Measurements from ENCODE around the gene HBS1L. TPM values are rescaled to one million over a fixed set of nuclear protein-coding genes. Genes with fewer than 3 reads are reported as not detected.

The HBS1L gene
- total RNA-seq, 1 experiment from 2014 or later, result 63.6 TPM

GRCh38 chr6:134959603-134960002 is 95.0 kb downstream of the HBS1L start:
- Histone ChIP-seq H3K36me3 (ENCODE audit: insufficient read depth, low read length) (peaks cover 18% of the 10 kb centered on the region), H4K20me1 (ENCODE audit: insufficient read depth, low read depth, low read length) (no peaks in the 10 kb centered on the region), H3K4me1 (ENCODE audit: low read length) (no peaks in the 10 kb centered on the region), H3K27me3 (ENCODE audit: low read length) (no peaks in the 10 kb centered on the region), H3K9me2 (replicated peaks; ENCODE audit: insufficient read depth, low read length) (no peaks in the 10 kb centered on the region), H3K9me3 (ENCODE audit: low read length) (no peaks in the 10 kb centered on the region), H3K79me2 (ENCODE audit: low read length) (no peaks in the 10 kb centered on the region), H3K4me2 (ENCODE audit: low read depth, low read length, poor library complexity, severe bottlenecking) (no peak overlapping the region), H3K27ac (ENCODE audit: low read length) (no peak overlapping the region), H3K9ac (ENCODE audit: low read length) (no peak overlapping the region), H3K4me3 (ENCODE audit: low read length) (no peak overlapping the region), H2AFZ (ENCODE audit: low read length) (no peak overlapping the region)
- DNase-seq, result no peak

GRCh38 chr6:134956676-134957075 is 97.9 kb downstream of the HBS1L start:
- Histone ChIP-seq H3K9ac (ENCODE audit: low read length) (no peak overlapping the region), H3K4me3 (ENCODE audit: low read length) (no peak overlapping the region), H2AFZ (ENCODE audit: low read length) (no peak overlapping the region), H4K20me1 (ENCODE audit: insufficient read depth, low read depth, low read length) (no peaks in the 10 kb centered on the region), H3K27ac (ENCODE audit: low read length) (no peak overlapping the region), H3K9me3 (ENCODE audit: low read length) (no peaks in the 10 kb centered on the region), H3K79me2 (ENCODE audit: low read length) (no peaks in the 10 kb centered on the region), H3K9me2 (replicated peaks; ENCODE audit: insufficient read depth, low read length) (no peaks in the 10 kb centered on the region), H3K4me1 (ENCODE audit: low read length) (no peaks in the 10 kb centered on the region), H3K4me2 (ENCODE audit: low read depth, low read length, poor library complexity, severe bottlenecking) (no peak overlapping the region), H3K36me3 (ENCODE audit: insufficient read depth, low read length) (peaks cover 10% of the 10 kb centered on the region; the same call in 1 of the 2 replicates), H3K27me3 (ENCODE audit: low read length) (no peaks in the 10 kb centered on the region)
- DNase-seq, result no peak

GRCh38 chr6:134956032-134956431 is 98.6 kb downstream of the HBS1L start:
- Histone ChIP-seq H3K4me1 (ENCODE audit: low read length) (no peaks in the 10 kb centered on the region), H3K27ac (ENCODE audit: low read length) (no peak overlapping the region), H3K27me3 (ENCODE audit: low read length) (no peaks in the 10 kb centered on the region), H2AFZ (ENCODE audit: low read length) (no peak overlapping the region), H3K36me3 (ENCODE audit: insufficient read depth, low read length) (peaks cover 4% of the 10 kb centered on the region; the same call in 1 of the 2 replicates), H3K9ac (ENCODE audit: low read length) (no peak overlapping the region), H4K20me1 (ENCODE audit: insufficient read depth, low read depth, low read length) (no peaks in the 10 kb centered on the region), H3K4me3 (ENCODE audit: low read length) (no peak overlapping the region), H3K9me2 (replicated peaks; ENCODE audit: insufficient read depth, low read length) (no peaks in the 10 kb centered on the region), H3K4me2 (ENCODE audit: low read depth, low read length, poor library complexity, severe bottlenecking) (no peak overlapping the region), H3K79me2 (ENCODE audit: low read length) (no peaks in the 10 kb centered on the region), H3K9me3 (ENCODE audit: low read length) (no peaks in the 10 kb centered on the region)
- no peak for DNase-seq

- H3K9ac ChIP-seq (ENCODE audit: low read length), result no peak overlapping the region
- no peak overlapping the region for H3K27ac ChIP-seq (ENCODE audit: low read length)
- H3K79me2 ChIP-seq (ENCODE audit: low read length), result no peaks in the 10 kb centered on the region
- no peak for DNase-seq
- H3K9me3 ChIP-seq (ENCODE audit: low read length), result no peaks in the 10 kb centered on the region
- H3K9me2 ChIP-seq (replicated peaks; ENCODE audit: insufficient read depth, low read length), result no peaks in the 10 kb centered on the region
- no peaks in the 10 kb centered on the region for H4K20me1 ChIP-seq (ENCODE audit: insufficient read depth, low read depth, low read length)
- no peaks in the 10 kb centered on the region for H3K4me1 ChIP-seq (ENCODE audit: low read length)
- no peak overlapping the region for H2AFZ ChIP-seq (ENCODE audit: low read length)
- no peaks in the 10 kb centered on the region for H3K27me3 ChIP-seq (ENCODE audit: low read length)
- no peak overlapping the region for H3K4me2 ChIP-seq (ENCODE audit: low read depth, low read length, poor library complexity, severe bottlenecking)
- H3K4me3 ChIP-seq (ENCODE audit: low read length), result no peak overlapping the region
- H3K36me3 ChIP-seq (ENCODE audit: insufficient read depth, low read length), result no peaks in the 10 kb centered on the region
These were observed 100.2 kb downstream of the HBS1L start for GRCh38 chr6:134954272-134955000.

GRCh38 chr6:134951494-134952263 is 102.9 kb downstream of the HBS1L start:
- H3K4me2 ChIP-seq (ENCODE audit: low read depth, low read length, poor library complexity, severe bottlenecking), result no peak overlapping the region
- no peaks in the 10 kb centered on the region for H4K20me1 ChIP-seq (ENCODE audit: insufficient read depth, low read depth, low read length)
- no peak for DNase-seq
- H3K9ac ChIP-seq (ENCODE audit: low read length), result no peak overlapping the region
- no peak overlapping the region for H3K4me3 ChIP-seq (ENCODE audit: low read length)
- H3K79me2 ChIP-seq (ENCODE audit: low read length), result no peaks in the 10 kb centered on the region
- H3K4me1 ChIP-seq (ENCODE audit: low read length), result no peaks in the 10 kb centered on the region
- H3K9me3 ChIP-seq (ENCODE audit: low read length), result no peaks in the 10 kb centered on the region
- H3K36me3 ChIP-seq (ENCODE audit: insufficient read depth, low read length), result no peaks in the 10 kb centered on the region
- H3K9me2 ChIP-seq (replicated peaks; ENCODE audit: insufficient read depth, low read length), result no peaks in the 10 kb centered on the region
- no peak overlapping the region for H3K27ac ChIP-seq (ENCODE audit: low read length)
- no peaks in the 10 kb centered on the region for H3K27me3 ChIP-seq (ENCODE audit: low read length)
- no peak overlapping the region for H2AFZ ChIP-seq (ENCODE audit: low read length)

- no peaks in the 10 kb centered on the region for H3K36me3 ChIP-seq (ENCODE audit: insufficient read depth, low read length)
- H3K27me3 ChIP-seq (ENCODE audit: low read length), result no peaks in the 10 kb centered on the region
- no peak overlapping the region for H3K4me3 ChIP-seq (ENCODE audit: low read length)
- no peaks in the 10 kb centered on the region for H3K9me3 ChIP-seq (ENCODE audit: low read length)
- H4K20me1 ChIP-seq (ENCODE audit: insufficient read depth, low read depth, low read length), result no peaks in the 10 kb centered on the region
- no peak overlapping the region for H3K27ac ChIP-seq (ENCODE audit: low read length)
- H3K9ac ChIP-seq (ENCODE audit: low read length), result no peak overlapping the region
- no peaks in the 10 kb centered on the region for H3K9me2 ChIP-seq (replicated peaks; ENCODE audit: insufficient read depth, low read length)
- DNase-seq, result no peak
- no peak overlapping the region for H2AFZ ChIP-seq (ENCODE audit: low read length)
- no peaks in the 10 kb centered on the region for H3K79me2 ChIP-seq (ENCODE audit: low read length)
- H3K4me1 ChIP-seq (ENCODE audit: low read length), result peaks cover 4% of the 10 kb centered on the region
- no peak overlapping the region for H3K4me2 ChIP-seq (ENCODE audit: low read depth, low read length, poor library complexity, severe bottlenecking)
These were observed 104.1 kb downstream of the HBS1L start for GRCh38 chr6:134950482-134950881.

GRCh38 chr6:134949927-134950326 is 104.7 kb downstream of the HBS1L start, which contains the start of gene ALDH8A1:
Gene ALDH8A1 (minus strand): TSS chr6:134950101. CDS start chr6:134950053, 48 bp downstream.
- no peak within 1 kb of the TSS for H3K27ac ChIP-seq (ENCODE audit: low read length)
- no peaks in the 10 kb centered on the region for H3K36me3 ChIP-seq (ENCODE audit: insufficient read depth, low read length)
- H3K4me1 ChIP-seq (ENCODE audit: low read length), result peaks cover 4% of the 10 kb centered on the region
- no peak within 1 kb of the TSS for H3K9ac ChIP-seq (ENCODE audit: low read length)
- no peak within 1 kb of the TSS for H2AFZ ChIP-seq (ENCODE audit: low read length)
- H4K20me1 ChIP-seq (ENCODE audit: insufficient read depth, low read depth, low read length), result no peaks in the 10 kb centered on the region
- no peak within 1 kb of the TSS for H3K4me2 ChIP-seq (ENCODE audit: low read depth, low read length, poor library complexity, severe bottlenecking)
- no peaks in the 10 kb centered on the region for H3K79me2 ChIP-seq (ENCODE audit: low read length)
- H3K9me2 ChIP-seq (replicated peaks; ENCODE audit: insufficient read depth, low read length), result no peaks in the 10 kb centered on the region
- no peaks in the 10 kb centered on the region for H3K9me3 ChIP-seq (ENCODE audit: low read length)
- no peak for DNase-seq
- H3K27me3 ChIP-seq (ENCODE audit: low read length), result no peaks in the 10 kb centered on the region
- H3K4me3 ChIP-seq (ENCODE audit: low read length), result no peak within 1 kb of the TSS

- Histone ChIP-seq H3K36me3 (ENCODE audit: insufficient read depth, low read length) (no peaks in the 10 kb centered on the region), H3K4me3 (ENCODE audit: low read length) (no peak overlapping the region), H4K20me1 (ENCODE audit: insufficient read depth, low read depth, low read length) (no peaks in the 10 kb centered on the region), H3K4me2 (ENCODE audit: low read depth, low read length, poor library complexity, severe bottlenecking) (no peak overlapping the region), H3K27ac (ENCODE audit: low read length) (no peak overlapping the region), H2AFZ (ENCODE audit: low read length) (no peak overlapping the region), H3K9ac (ENCODE audit: low read length) (no peak overlapping the region), H3K9me2 (replicated peaks; ENCODE audit: insufficient read depth, low read length) (no peaks in the 10 kb centered on the region), H3K27me3 (ENCODE audit: low read length) (no peaks in the 10 kb centered on the region), H3K9me3 (ENCODE audit: low read length) (no peaks in the 10 kb centered on the region), H3K4me1 (ENCODE audit: low read length) (peaks cover 4% of the 10 kb centered on the region), H3K79me2 (ENCODE audit: low read length) (no peaks in the 10 kb centered on the region)
- DNase-seq, result no peak
These were observed 105.9 kb downstream of the HBS1L start for GRCh38 chr6:134948691-134949090.

Measured in Karpas-422 (cell line).